HG02840 (cell line): Measurements from ENCODE around the gene SPATS2.
A peak's percentile ranks its signal among the peaks of the same experiment; 100 is the strongest.

ENCODE experiments used
- ATAC-seq: cut with Tn5 transposase; IDR thresholded peaks from one replicate; pipeline ENCODE4 v1.9.1; 2021; ENCODE audit warnings: mild to moderate bottlenecking, moderate library complexity, moderate number of reproducible peaks; ENCODE audit not compliant: unreplicated experiment, low FRiP score

The SPATS2 gene

DNA sequence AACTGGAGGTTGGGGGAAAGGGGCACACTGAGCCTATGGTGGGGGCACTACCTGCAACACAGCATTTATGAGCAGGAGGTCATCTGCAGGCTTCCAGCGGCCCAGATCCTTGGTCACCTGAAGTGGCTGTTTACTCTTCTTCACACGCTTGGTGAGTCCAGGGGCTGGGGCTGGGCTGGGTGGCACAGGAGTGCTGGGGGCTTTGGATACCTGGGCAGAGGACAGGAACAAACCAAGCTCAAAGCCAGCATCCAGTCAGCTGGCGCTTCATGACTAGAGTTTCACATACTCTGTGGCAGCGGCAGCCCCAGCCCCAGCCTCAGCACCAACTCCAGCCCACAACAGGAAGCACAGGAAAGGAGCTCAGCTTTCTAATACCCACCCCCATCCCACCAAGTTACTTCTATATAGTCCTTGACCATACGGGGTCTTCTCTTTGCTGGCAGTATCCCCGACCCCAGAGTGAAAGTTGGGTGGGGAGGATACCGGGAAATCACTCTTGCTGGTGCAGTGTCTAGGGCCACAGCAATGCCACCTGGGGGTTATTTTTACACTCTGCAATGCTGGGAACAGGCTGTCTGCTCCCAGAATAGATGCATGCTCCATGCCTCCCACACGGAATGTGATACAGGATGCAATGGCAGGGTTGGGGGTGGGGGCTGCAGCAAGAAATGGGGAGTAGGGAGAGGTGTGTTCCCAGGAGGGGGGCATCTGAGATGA lies 197.6 kb downstream of the SPATS2 start:
- ATAC-seq, result no peak

DNA sequence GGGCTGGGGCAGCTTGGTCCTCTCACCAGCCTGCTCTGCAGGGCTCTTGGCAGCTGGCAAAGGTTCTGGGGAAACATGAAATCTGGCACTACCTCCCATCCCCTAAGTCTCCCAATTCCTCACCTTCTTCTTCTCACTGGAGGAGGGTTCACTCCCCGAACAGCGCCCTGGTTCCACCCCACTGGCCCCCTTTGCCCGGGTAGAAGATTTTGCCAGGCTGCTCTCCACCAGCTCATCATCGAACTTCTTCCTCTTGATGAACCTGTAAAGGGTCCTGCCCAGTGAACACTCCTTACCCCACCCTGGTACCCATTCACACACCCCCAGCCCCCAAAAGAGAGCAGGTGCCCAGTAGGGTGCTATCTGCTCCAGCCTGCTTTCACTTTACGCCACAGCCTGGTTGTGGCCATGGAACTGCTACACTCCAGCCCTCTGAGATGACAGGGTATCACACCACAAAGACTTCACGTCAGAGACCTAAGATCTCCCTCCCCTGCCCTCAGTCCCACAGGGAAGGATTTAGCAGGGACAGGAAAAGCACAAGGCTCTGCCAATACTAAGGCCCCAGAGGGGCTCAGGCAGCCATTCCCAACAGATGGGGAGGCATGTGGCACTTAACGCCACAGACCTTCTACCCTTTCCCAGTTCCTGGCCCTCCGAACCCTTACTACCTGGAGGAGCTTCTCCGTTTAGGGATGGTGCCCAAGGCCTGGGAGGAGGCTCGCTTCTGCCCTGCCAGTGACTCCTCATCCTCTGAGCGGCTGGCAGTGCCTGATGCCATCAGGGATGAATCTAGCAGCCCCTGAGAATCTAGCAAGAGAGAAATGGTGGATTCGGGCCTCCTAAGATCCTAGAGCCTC lies 198.4 kb downstream of the SPATS2 start:
- no peak for ATAC-seq

DNA sequence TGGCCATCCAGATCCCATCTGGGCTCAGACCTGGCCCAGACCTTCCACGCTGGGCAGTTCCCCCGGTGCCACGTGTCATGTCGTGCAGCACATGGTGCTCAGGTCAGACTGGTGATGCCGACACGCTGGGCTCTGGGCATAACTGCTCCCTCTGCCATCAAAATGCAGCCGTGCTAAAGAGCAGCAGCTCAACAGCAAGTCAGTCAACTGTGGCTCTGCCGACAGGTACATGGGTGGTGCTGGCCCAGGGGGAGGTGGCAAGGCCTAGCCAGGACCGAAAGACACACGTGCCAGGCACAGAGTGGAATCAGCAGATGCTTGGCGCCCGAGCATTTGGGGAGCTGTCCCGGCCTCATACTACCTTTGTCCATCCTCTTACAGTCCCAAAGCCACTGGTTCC lies 199.1 kb downstream of the SPATS2 start:
- ATAC-seq, result no peak

DNA sequence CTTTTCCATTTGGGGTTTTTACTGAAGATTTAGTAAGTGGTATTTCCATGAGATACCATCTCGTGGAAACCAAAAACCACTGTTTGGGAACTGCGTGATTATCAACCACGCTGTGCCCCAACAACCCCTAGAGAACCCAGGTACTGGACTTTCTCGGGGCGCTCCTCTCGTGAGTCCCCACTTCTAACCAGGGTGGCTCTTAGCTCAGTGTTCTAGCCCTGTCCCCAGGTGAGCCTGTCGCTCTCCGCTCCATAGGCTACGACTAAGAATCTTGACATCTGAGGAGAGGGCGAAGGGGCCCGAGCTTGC lies 200.0 kb downstream of the SPATS2 start:
- ATAC-seq, result no peak

DNA sequence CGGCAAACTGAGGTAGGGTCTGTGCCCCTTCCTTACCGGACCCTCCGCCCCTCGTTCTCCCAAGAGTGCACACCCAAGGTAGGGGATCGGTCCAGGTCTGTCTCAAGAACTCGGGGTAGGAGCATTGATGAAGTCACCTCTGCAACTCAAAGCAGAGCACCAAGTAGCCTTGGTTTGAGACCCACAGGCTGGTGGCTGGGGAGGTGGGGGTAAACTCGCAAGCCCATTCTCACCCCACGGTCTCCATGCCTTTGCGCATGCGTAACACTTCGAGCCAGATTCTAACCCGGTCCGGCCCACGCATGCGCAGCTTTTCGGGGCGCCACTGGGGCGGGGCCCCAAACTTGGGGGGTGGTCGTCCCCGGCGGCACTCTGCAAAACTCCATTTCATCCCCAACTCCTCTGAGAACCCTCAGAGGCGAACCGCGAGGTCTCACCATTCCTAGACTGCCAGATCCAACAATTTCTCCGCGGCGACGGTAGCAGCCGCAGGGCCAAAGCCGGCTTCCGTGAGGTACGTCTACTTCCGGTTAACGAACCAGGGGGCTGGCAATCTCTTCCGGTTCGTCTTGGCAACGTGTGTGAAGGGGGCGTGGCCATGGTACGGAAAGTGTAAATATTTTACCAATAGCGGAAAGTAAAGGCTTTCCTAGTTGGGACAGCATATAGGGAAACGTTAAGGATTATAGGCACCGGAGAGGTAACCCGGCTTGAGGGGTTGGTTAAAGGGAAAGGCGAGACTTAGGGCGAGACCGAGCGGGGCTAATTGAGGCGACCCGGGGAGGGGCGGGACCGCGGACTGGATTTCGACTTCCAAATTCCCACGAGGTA lies 200.6 kb downstream of the SPATS2 start, which contains the start of gene MCRS1:
TSS of gene MCRS1 (minus strand) at position 532 of the 831 bp plus-strand sequence. CDS start 1,411 bp downstream, outside the sequence.
- ATAC-seq, result peak; percentile 86

DNA sequence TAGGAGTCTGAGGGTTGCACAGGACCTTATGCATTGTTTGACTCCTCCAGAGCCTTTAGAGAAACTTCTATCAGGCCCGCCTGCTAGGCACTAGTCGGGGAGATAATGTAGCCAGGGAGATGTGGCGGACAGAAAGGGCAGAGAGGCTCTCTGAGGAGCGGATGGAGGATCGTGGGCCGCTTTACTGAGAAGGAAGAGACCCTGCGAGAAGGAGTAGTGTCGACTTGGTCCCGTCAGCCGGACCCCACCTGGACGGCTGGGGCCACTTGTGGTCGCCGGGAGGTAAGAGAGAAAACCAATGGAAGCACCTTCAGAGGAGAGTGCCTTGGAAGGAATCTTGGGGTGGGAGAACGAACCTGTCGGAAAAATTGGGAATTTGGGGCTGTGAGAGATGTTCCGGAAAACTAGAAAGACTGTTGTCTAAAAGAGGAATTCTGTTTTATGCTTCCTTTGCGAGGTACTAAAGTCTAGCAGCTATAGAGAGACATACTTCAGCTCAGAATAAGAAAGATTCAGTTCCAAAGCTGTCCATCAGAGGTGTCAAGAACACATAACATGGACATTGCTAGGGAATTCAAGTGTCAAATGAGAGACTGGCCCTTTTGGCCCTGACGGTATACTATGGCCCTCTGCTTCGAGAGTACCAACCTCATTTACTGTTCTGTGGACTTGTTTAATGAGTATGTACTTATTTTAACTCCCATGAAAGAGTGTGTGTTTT lies 201.3 kb downstream of the SPATS2 start:
- no peak for ATAC-seq
